ENCODE measurements around the gene CDYL. TPM values are rescaled to one million over a fixed set of nuclear protein-coding genes. Genes with fewer than 3 reads are reported as not detected.

Gene CDYL
- total and polyA plus RNA-seq, 5 donors from 2014 or later, result 3.1 to 27.0 (median 4.1) TPM

- H3K9me3 Mint-ChIP-seq, result no peaks in the 10 kb centered on the region
- Histone ChIP-seq H3K27ac (ENCODE audit: insufficient read depth, low read length, poor library complexity, severe bottlenecking) (no peak overlapping the region), H3K9me3 (ENCODE audit: control insufficient read depth in 2 of 2, low read length in 2 of 2) (no peaks in the 10 kb centered on the region), H3K36me3 (ENCODE audit: control insufficient read depth, insufficient read depth, low read length) (peaks cover 8% of the 10 kb centered on the region), H3K4me3 (ENCODE audit: low read depth, low read length) (no peak overlapping the region), H3K4me1 (ENCODE audit: control insufficient read depth, insufficient read depth, low read length, poor library complexity, severe bottlenecking) (peaks cover 5% of the 10 kb centered on the region), H3K27me3 (ENCODE audit: control insufficient read depth, insufficient read depth, low read length) (no peaks in the 10 kb centered on the region)
- H3K27ac Mint-ChIP-seq, result peak overlapping the region in 1 of 3 donors; percentile 36
- H3K27me3 Mint-ChIP-seq, result no peaks in the 10 kb centered on the region
- no peak overlapping the region for H3K4me3 Mint-ChIP-seq
- ATAC-seq (ENCODE audit: low read depth in 2 of 2) (no peak), DNase-seq (no peak)
- H3K36me3 Mint-ChIP-seq, result peaks cover 28% of the 10 kb centered on the region
- peaks cover 14 to 56% (median 43%) of the 10 kb centered on the region in 4 donors for H3K4me1 Mint-ChIP-seq
Observed at GRCh38 chr6:4932228-4932903, 156.2 kb downstream of the CDYL start.

- Mint-ChIP-seq H3K27me3 (no peaks in the 10 kb centered on the region), H3K4me1 (peaks cover 16 to 35% (median 33%) of the 10 kb centered on the region in 4 donors), H3K36me3 (peaks cover 27% of the 10 kb centered on the region), H3K9me3 (no peaks in the 10 kb centered on the region), H3K4me3 (no peak overlapping the region), H3K27ac (peak overlapping the region in 2 of 3 donors; percentile 54 to 68)
- Histone ChIP-seq H3K9me3 (ENCODE audit: control insufficient read depth in 2 of 2, low read length in 2 of 2) (no peaks in the 10 kb centered on the region), H3K27me3 (ENCODE audit: control insufficient read depth, insufficient read depth, low read length) (no peaks in the 10 kb centered on the region), H3K4me3 (ENCODE audit: low read depth, low read length) (no peak overlapping the region), H3K4me1 (ENCODE audit: control insufficient read depth, insufficient read depth, low read length, poor library complexity, severe bottlenecking) (peaks cover 5% of the 10 kb centered on the region), H3K27ac (ENCODE audit: insufficient read depth, low read length, poor library complexity, severe bottlenecking) (no peak overlapping the region), H3K36me3 (ENCODE audit: control insufficient read depth, insufficient read depth, low read length) (peaks cover 8% of the 10 kb centered on the region)
- ATAC-seq (ENCODE audit: low read depth in 2 of 2), result no peak
- peak in 1 of 3 donors; percentile 53 for DNase-seq
Observed at GRCh38 chr6:4935486-4935885, 159.3 kb downstream of the CDYL start.

GRCh38 chr6:4935975-4936680 lies 159.9 kb downstream of the CDYL start:
- Mint-ChIP-seq H3K4me1 (peaks cover 16 to 38% (median 34%) of the 10 kb centered on the region in 4 donors), H3K4me3 (no peak overlapping the region), H3K36me3 (peaks cover 26% of the 10 kb centered on the region), H3K27ac (no peak overlapping the region), H3K9me3 (no peaks in the 10 kb centered on the region), H3K27me3 (no peaks in the 10 kb centered on the region)
- peaks cover 8% of the 10 kb centered on the region for H3K36me3 ChIP-seq (ENCODE audit: control insufficient read depth, insufficient read depth, low read length)
- peaks cover 5% of the 10 kb centered on the region for H3K4me1 ChIP-seq (ENCODE audit: control insufficient read depth, insufficient read depth, low read length, poor library complexity, severe bottlenecking)
- H3K27me3 ChIP-seq (ENCODE audit: control insufficient read depth, insufficient read depth, low read length), result no peaks in the 10 kb centered on the region
- DNase-seq, result no peak
- ATAC-seq (ENCODE audit: low read depth in 2 of 2), result no peak
- no peaks in the 10 kb centered on the region for H3K9me3 ChIP-seq (ENCODE audit: control insufficient read depth in 2 of 2, low read length in 2 of 2)
- H3K4me3 ChIP-seq (ENCODE audit: low read depth, low read length), result no peak overlapping the region
- no peak overlapping the region for H3K27ac ChIP-seq (ENCODE audit: insufficient read depth, low read length, poor library complexity, severe bottlenecking)

- DNase-seq (peak in 2 of 3 donors; percentile 13 to 54), ATAC-seq (ENCODE audit: low read depth in 2 of 2) (no peak)
- Histone ChIP-seq H3K4me3 (ENCODE audit: low read depth, low read length) (no peak overlapping the region), H3K36me3 (ENCODE audit: control insufficient read depth, insufficient read depth, low read length) (peaks cover 8% of the 10 kb centered on the region), H3K9me3 (ENCODE audit: control insufficient read depth in 2 of 2, low read length in 2 of 2) (no peaks in the 10 kb centered on the region), H3K27ac (ENCODE audit: insufficient read depth, low read length, poor library complexity, severe bottlenecking) (no peak overlapping the region), H3K4me1 (ENCODE audit: control insufficient read depth, insufficient read depth, low read length, poor library complexity, severe bottlenecking) (peaks cover 5% of the 10 kb centered on the region), H3K27me3 (ENCODE audit: control insufficient read depth, insufficient read depth, low read length) (no peaks in the 10 kb centered on the region)
- H3K27me3 Mint-ChIP-seq, result no peaks in the 10 kb centered on the region
- no peak overlapping the region for H3K27ac Mint-ChIP-seq
- peaks cover 21% of the 10 kb centered on the region for H3K36me3 Mint-ChIP-seq
- no peaks in the 10 kb centered on the region for H3K9me3 Mint-ChIP-seq
- H3K4me3 Mint-ChIP-seq, result no peak overlapping the region
- peaks cover 16 to 36% (median 30%) of the 10 kb centered on the region in 4 donors for H3K4me1 Mint-ChIP-seq
Observed at GRCh38 chr6:4936681-4937041, 160.5 kb downstream of the CDYL start.

- Mint-ChIP-seq H3K4me1 (peaks cover 24 to 43% (median 37%) of the 10 kb centered on the region in 4 donors), H3K9me3 (no peaks in the 10 kb centered on the region), H3K27me3 (no peaks in the 10 kb centered on the region), H3K27ac (no peak overlapping the region), H3K4me3 (no peak overlapping the region), H3K36me3 (peaks cover 21% of the 10 kb centered on the region)
- ATAC-seq (ENCODE audit: low read depth in 2 of 2), result no peak
- Histone ChIP-seq H3K27me3 (ENCODE audit: control insufficient read depth, insufficient read depth, low read length) (no peaks in the 10 kb centered on the region), H3K9me3 (ENCODE audit: control insufficient read depth in 2 of 2, low read length in 2 of 2) (no peaks in the 10 kb centered on the region), H3K36me3 (ENCODE audit: control insufficient read depth, insufficient read depth, low read length) (peaks cover 8% of the 10 kb centered on the region), H3K27ac (ENCODE audit: insufficient read depth, low read length, poor library complexity, severe bottlenecking) (no peak overlapping the region), H3K4me3 (ENCODE audit: low read depth, low read length) (no peak overlapping the region), H3K4me1 (ENCODE audit: control insufficient read depth, insufficient read depth, low read length, poor library complexity, severe bottlenecking) (peaks cover 10% of the 10 kb centered on the region)
- no peak for DNase-seq
Observed at GRCh38 chr6:4937414-4937813, 161.2 kb downstream of the CDYL start.

GRCh38 chr6:4939241-4939640 lies 163.0 kb downstream of the CDYL start:
- DNase-seq (no peak), ATAC-seq (ENCODE audit: low read depth in 2 of 2) (no peak)
- Histone ChIP-seq H3K4me3 (ENCODE audit: low read depth, low read length) (no peak overlapping the region), H3K4me1 (ENCODE audit: control insufficient read depth, insufficient read depth, low read length, poor library complexity, severe bottlenecking) (peaks cover 11% of the 10 kb centered on the region), H3K36me3 (ENCODE audit: control insufficient read depth, insufficient read depth, low read length) (peaks cover 8% of the 10 kb centered on the region), H3K27ac (ENCODE audit: insufficient read depth, low read length, poor library complexity, severe bottlenecking) (no peak overlapping the region), H3K9me3 (ENCODE audit: control insufficient read depth in 2 of 2, low read length in 2 of 2) (no peaks in the 10 kb centered on the region), H3K27me3 (ENCODE audit: control insufficient read depth, insufficient read depth, low read length) (no peaks in the 10 kb centered on the region)
- H3K27me3 Mint-ChIP-seq, result no peaks in the 10 kb centered on the region
- H3K4me3 Mint-ChIP-seq, result no peak overlapping the region
- no peaks in the 10 kb centered on the region for H3K9me3 Mint-ChIP-seq
- H3K27ac Mint-ChIP-seq, result no peak overlapping the region
- peaks cover 15% of the 10 kb centered on the region for H3K36me3 Mint-ChIP-seq
- peaks cover 24 to 49% (median 35%) of the 10 kb centered on the region in 4 donors for H3K4me1 Mint-ChIP-seq

- H3K4me1 ChIP-seq (ENCODE audit: control insufficient read depth, insufficient read depth, low read length, poor library complexity, severe bottlenecking), result peaks cover 10% of the 10 kb centered on the region
- DNase-seq (peak in 1 of 3 donors; percentile 17), ATAC-seq (ENCODE audit: low read depth in 2 of 2) (no peak)
- H3K9me3 ChIP-seq (ENCODE audit: control insufficient read depth in 2 of 2, low read length in 2 of 2), result no peaks in the 10 kb centered on the region
- peaks cover 20 to 40% (median 32%) of the 10 kb centered on the region in 4 donors for H3K4me1 Mint-ChIP-seq
- H3K27me3 ChIP-seq (ENCODE audit: control insufficient read depth, insufficient read depth, low read length), result no peaks in the 10 kb centered on the region
- peaks cover 18% of the 10 kb centered on the region for H3K36me3 ChIP-seq (ENCODE audit: control insufficient read depth, insufficient read depth, low read length)
- H3K36me3 Mint-ChIP-seq, result peaks cover 26% of the 10 kb centered on the region
- H3K9me3 Mint-ChIP-seq, result no peaks in the 10 kb centered on the region
- H3K27me3 Mint-ChIP-seq, result no peaks in the 10 kb centered on the region
- H3K4me3 Mint-ChIP-seq, result no peak overlapping the region
- H3K4me3 ChIP-seq (ENCODE audit: low read depth, low read length), result no peak overlapping the region
- H3K27ac ChIP-seq (ENCODE audit: insufficient read depth, low read length, poor library complexity, severe bottlenecking), result no peak overlapping the region
- peak overlapping the region in 1 of 3 donors; percentile 15 for H3K27ac Mint-ChIP-seq
Observed at GRCh38 chr6:4940416-4940815, 164.2 kb downstream of the CDYL start.

Data from CD4-positive, CD25-positive, alpha-beta regulatory T cell (primary cell).